Loucy (cell line): ENCODE data around the gene TTC39C.

ENCODE experiments used
- H2AFZ ChIP-seq: fragments of 200-600 bp; sonication (generic); 2 replicates; pipeline ENCODE4 v1.6.0; 2016; ENCODE audit warnings: antibody characterized with exemption, mild to moderate bottlenecking, low read length, moderate library complexity
- H3F3A ChIP-seq: fragments of 200-600 bp; 2 replicates; pipeline ENCODE4 v1.6.0; 2016; ENCODE audit warnings: antibody characterized with exemption, low read depth, mild to moderate bottlenecking
- H3K27me3 ChIP-seq: fragments of 200-600 bp; sonication (generic); 2 replicates; pipeline ENCODE4 v1.6.1; 2014; ENCODE audit warnings: low read length, mild to moderate bottlenecking; ENCODE audit not compliant: insufficient read depth, poor library complexity, severe bottlenecking
- H3K36me3 ChIP-seq: fragments of 200-600 bp; sonication (generic); 2 replicates; pipeline ENCODE4 v1.6.1; 2016; ENCODE audit warnings: low read length; ENCODE audit not compliant: insufficient read depth
- H3K4me1 ChIP-seq: fragments of 200-600 bp; sonication (generic); 2 replicates; pipeline ENCODE4 v1.5.1; 2014; ENCODE audit warnings: low read length, mild to moderate bottlenecking; ENCODE audit not compliant: insufficient read depth, poor library complexity, severe bottlenecking
- H3K4me2 ChIP-seq: fragments of 200-600 bp; sonication (generic); 2 replicates; pipeline ENCODE4 v1.6.0; 2014; ENCODE audit warnings: antibody characterized with exemption, low read length, low read depth, mild to moderate bottlenecking; ENCODE audit not compliant: poor library complexity, severe bottlenecking
- H3K4me3 ChIP-seq: fragments of 200-600 bp; sonication (generic); 2 replicates; pipeline ENCODE4 v1.5.1; 2014; ENCODE audit warnings: low read length, mild to moderate bottlenecking, mixed read lengths; ENCODE audit not compliant: poor library complexity, severe bottlenecking
- H3K79me2 ChIP-seq: fragments of 200-600 bp; sonication (generic); 2 replicates; pipeline ENCODE4 v1.6.1; 2014; ENCODE audit warnings: low read length; ENCODE audit not compliant: insufficient read depth
- H3K9ac ChIP-seq: fragments of 200-600 bp; sonication (generic); 2 replicates; pipeline ENCODE4 v1.6.0; 2014; ENCODE audit warnings: mild to moderate bottlenecking, low read depth, low read length, moderate library complexity; ENCODE audit not compliant: poor library complexity, severe bottlenecking
- H3K9me2 ChIP-seq: fragments of 200-600 bp; sonication (generic); replicated peaks from 2 replicates; pipeline ENCODE4 v1.6.1; 2016; ENCODE audit warnings: low read depth, low read length, mixed read lengths
- H3K9me3 ChIP-seq: fragments of 200-600 bp; sonication (generic); 2 replicates; pipeline ENCODE4 v1.6.1; 2014; ENCODE audit warnings: mild to moderate bottlenecking, antibody characterized with exemption, low read length, low read depth; ENCODE audit not compliant: insufficient read depth
- H4K20me1 ChIP-seq: fragments of 200-600 bp; sonication (generic); 2 replicates; pipeline ENCODE4 v1.6.0; 2014; ENCODE audit warnings: antibody characterized with exemption, low read length, mild to moderate bottlenecking; ENCODE audit not compliant: insufficient read depth, poor library complexity, severe bottlenecking
- EZH2phosphoT487 ChIP-seq: fragments of 200-600 bp; IDR thresholded peaks from 2 replicates; pipeline ENCODE4 v1.6.1; 2018; ENCODE audit warnings: antibody characterized with exemption, mild to moderate bottlenecking, moderate library complexity, borderline replicate concordance
- TF ChIP-seq, protein P1 (sequence below): fragments of 200-600 bp; sonication (generic); conservative IDR thresholded peaks from 2 replicates; pipeline ENCODE4 v1.5.1; 2014; ENCODE audit warnings: mild to moderate bottlenecking, antibody characterized with exemption, low read length

TTC39C gene

DNA sequence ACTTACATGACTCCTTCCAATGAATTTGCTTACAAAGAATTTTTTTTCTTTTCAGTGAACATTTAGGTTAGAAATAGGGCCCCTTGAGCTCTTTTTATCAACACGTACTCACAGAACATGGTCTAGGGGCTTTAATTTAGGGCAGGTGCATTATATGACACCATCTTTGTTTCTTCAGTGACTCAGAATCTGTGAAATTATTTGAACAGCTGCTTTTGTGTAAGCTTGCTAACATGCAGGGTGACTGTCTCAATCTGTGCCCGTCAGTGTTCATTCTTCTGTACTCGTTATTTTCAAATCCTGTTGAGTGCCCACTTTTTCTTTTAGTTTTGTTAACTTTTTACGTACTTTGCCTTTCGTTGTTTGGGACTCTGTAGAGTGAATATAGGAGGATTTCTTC is 71.5 kb downstream of the TTC39C start:
- Histone ChIP-seq H3K4me1 (no peaks in the 10 kb centered on the region), H3F3A (no peaks in the 10 kb centered on the region), H3K9ac (no peak overlapping the region), H3K27me3 (no peaks in the 10 kb centered on the region), H3K4me2 (no peak overlapping the region), H3K79me2 (no peaks in the 10 kb centered on the region), H4K20me1 (no peaks in the 10 kb centered on the region), H3K9me3 (no peaks in the 10 kb centered on the region), H3K9me2 (no peaks in the 10 kb centered on the region), H3K4me3 (no peak overlapping the region), H3K36me3 (peaks cover 36% of the 10 kb centered on the region; the same call in 1 of the 2 replicates), H2AFZ (no peak overlapping the region)
- TF ChIP-seq, protein P1, sequence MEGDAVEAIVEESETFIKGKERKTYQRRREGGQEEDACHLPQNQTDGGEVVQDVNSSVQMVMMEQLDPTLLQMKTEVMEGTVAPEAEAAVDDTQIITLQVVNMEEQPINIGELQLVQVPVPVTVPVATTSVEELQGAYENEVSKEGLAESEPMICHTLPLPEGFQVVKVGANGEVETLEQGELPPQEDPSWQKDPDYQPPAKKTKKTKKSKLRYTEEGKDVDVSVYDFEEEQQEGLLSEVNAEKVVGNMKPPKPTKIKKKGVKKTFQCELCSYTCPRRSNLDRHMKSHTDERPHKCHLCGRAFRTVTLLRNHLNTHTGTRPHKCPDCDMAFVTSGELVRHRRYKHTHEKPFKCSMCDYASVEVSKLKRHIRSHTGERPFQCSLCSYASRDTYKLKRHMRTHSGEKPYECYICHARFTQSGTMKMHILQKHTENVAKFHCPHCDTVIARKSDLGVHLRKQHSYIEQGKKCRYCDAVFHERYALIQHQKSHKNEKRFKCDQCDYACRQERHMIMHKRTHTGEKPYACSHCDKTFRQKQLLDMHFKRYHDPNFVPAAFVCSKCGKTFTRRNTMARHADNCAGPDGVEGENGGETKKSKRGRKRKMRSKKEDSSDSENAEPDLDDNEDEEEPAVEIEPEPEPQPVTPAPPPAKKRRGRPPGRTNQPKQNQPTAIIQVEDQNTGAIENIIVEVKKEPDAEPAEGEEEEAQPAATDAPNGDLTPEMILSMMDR = no peak
- no peak for TF ChIP-seq EZH2phosphoT487

DNA sequence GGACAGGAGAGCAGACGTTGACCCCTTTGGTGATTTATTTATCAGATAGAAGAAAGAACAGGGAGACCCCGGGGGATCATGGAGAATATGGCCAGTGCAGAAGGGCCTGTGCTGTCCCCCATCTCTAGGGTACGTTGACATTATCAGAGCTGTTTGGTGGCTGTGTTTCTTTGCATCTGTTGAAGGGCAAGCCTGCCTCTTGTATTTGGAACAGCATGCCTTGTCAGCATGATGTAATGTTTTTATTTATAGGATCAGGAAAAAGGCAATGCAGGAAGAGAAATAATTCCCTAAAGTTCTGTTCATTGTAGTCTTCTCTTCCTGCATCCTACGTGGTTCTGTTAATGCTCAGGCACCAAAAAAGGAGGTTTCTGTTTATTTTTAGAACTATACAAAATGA is 74.5 kb downstream of the TTC39C start:
- H3K27me3 ChIP-seq = no peaks in the 10 kb centered on the region
- H3K79me2 ChIP-seq = no peaks in the 10 kb centered on the region
- no peak overlapping the region for H2AFZ ChIP-seq
- H3K4me3 ChIP-seq = no peak overlapping the region
- TF ChIP-seq EZH2phosphoT487 = no peak
- TF ChIP-seq, protein P1 = no peak
- H3K9me3 ChIP-seq = no peaks in the 10 kb centered on the region
- no peak overlapping the region for H3K4me2 ChIP-seq
- no peak overlapping the region for H3K9ac ChIP-seq
- no peaks in the 10 kb centered on the region for H3K9me2 ChIP-seq
- no peaks in the 10 kb centered on the region for H4K20me1 ChIP-seq
- no peaks in the 10 kb centered on the region for H3K4me1 ChIP-seq
- no peaks in the 10 kb centered on the region for H3F3A ChIP-seq
- peaks cover 21% of the 10 kb centered on the region; the same call in 1 of the 2 replicates for H3K36me3 ChIP-seq

DNA sequence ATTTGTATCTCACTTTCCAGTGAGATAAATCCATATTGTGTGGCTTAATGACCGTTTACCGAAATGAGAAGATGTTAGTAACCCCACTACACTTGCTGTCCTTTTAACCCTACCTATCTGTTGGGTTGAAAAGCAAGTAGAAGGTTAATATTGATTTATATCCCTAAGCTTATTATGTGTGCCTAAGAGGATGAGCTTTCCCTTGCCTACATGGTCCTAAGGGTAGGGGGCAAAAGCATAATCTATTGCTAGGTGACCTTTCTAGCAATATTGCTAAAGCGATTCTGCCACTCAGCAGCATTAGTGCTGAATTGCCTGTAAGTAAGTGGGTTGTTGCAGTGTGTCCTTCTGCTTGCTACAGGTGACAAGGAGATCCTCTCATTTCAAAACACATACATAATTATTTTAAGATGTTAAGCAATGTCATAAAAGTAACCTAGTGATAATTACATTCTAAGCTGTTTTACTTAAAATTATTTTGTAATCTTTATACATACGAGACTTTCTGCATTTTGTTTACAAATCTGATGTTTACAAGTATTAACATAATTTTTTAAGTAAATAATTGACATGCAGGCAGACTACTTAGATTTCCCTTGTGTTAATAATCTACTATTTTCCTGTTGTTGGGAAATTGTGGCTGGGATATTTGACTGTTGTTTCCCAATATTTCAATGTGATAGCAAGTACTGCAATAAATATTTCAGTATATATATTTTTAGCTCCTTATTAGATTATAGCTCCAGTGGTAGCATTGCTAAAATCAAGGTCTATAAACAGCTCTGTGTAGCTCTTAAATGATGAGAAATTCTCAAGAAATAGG is 75.2 kb downstream of the TTC39C start:
- H2AFZ ChIP-seq = no peak overlapping the region
- no peak overlapping the region for H3K4me2 ChIP-seq
- no peaks in the 10 kb centered on the region for H3K27me3 ChIP-seq
- no peaks in the 10 kb centered on the region for H3K9me3 ChIP-seq
- H3K9ac ChIP-seq = no peak overlapping the region
- H3K4me1 ChIP-seq = peaks cover 3% of the 10 kb centered on the region
- no peaks in the 10 kb centered on the region for H3K79me2 ChIP-seq
- H3F3A ChIP-seq = no peaks in the 10 kb centered on the region
- H3K36me3 ChIP-seq = peaks cover 21% of the 10 kb centered on the region; the same call in 1 of the 2 replicates
- no peaks in the 10 kb centered on the region for H4K20me1 ChIP-seq
- no peak overlapping the region for H3K4me3 ChIP-seq
- TF ChIP-seq, protein P1 = no peak
- H3K9me2 ChIP-seq = no peaks in the 10 kb centered on the region
